Mesendoderm (in vitro differentiated cells): ENCODE results near the gene TRAPPC10. TPM values are rescaled to one million over a fixed set of nuclear protein-coding genes. Genes with fewer than 3 reads are reported as not detected.

Experiments
- DNase-seq: peaks from one replicate; pipeline ENCODE4 v3.0.0; 2013
- H2AK5ac ChIP-seq: 2 replicates; pipeline ENCODE4 v1.6.1; 2013; ENCODE audit warnings: low read length, inconsistent platforms
- H2BK120ac ChIP-seq: 2 replicates; pipeline ENCODE4 v1.6.1; 2013; ENCODE audit warnings: low read depth, mild to moderate bottlenecking, low read length, moderate library complexity, mixed read lengths
- H2BK15ac ChIP-seq: replicated peaks from 2 replicates; pipeline ENCODE4 v1.6.1; 2013; ENCODE audit warnings: low read depth, mild to moderate bottlenecking, moderate library complexity
- H2BK5ac ChIP-seq: 2 replicates; pipeline ENCODE4 v1.6.1; 2013; ENCODE audit warnings: low read length, inconsistent platforms
- H3K18ac ChIP-seq: 2 replicates; pipeline ENCODE4 v1.6.1; 2013; ENCODE audit warnings: mild to moderate bottlenecking, low read length, mixed read lengths
- H3K23ac ChIP-seq: one replicate; pipeline ENCODE4 v1.6.1; 2013; ENCODE audit warnings: low read length
- H3K27ac ChIP-seq: 2 replicates; pipeline ENCODE4 v1.5.1; 2013; ENCODE audit warnings: low read depth, mild to moderate bottlenecking, inconsistent platforms, low read length, moderate library complexity
- H3K27me3 ChIP-seq: 2 replicates; pipeline ENCODE4 v1.6.1; 2013; ENCODE audit warnings: low read length, control low read depth, mild to moderate bottlenecking, inconsistent platforms; ENCODE audit not compliant: insufficient read depth, poor library complexity
- H3K36me3 ChIP-seq: 2 replicates; pipeline ENCODE4 v1.6.1; 2013; ENCODE audit warnings: low read length, inconsistent platforms; ENCODE audit not compliant: control insufficient read depth, insufficient read depth
- H3K4ac ChIP-seq: one replicate; pipeline ENCODE4 v1.6.1; 2013; ENCODE audit warnings: low read depth, mild to moderate bottlenecking, low read length, moderate library complexity
- H3K4me1 ChIP-seq: 2 replicates; pipeline ENCODE4 v1.6.1; 2013; ENCODE audit warnings: low read depth, low read length, inconsistent platforms; ENCODE audit not compliant: control insufficient read depth
- H3K4me2 ChIP-seq: 2 replicates; pipeline ENCODE4 v1.6.1; 2013; ENCODE audit warnings: low read length
- H3K4me3 ChIP-seq: 2 replicates; pipeline ENCODE4 v1.5.1; 2013; ENCODE audit warnings: mild to moderate bottlenecking, low read length
- H3K56ac ChIP-seq: one replicate; pipeline ENCODE4 v1.6.1; 2013; ENCODE audit warnings: low read length
- H3K79me1 ChIP-seq: 2 replicates; pipeline ENCODE4 v1.6.1; 2013; ENCODE audit warnings: low read length, inconsistent platforms
- H3K79me2 ChIP-seq: 2 replicates; pipeline ENCODE4 v1.6.1; 2013; ENCODE audit warnings: mild to moderate bottlenecking, low read length; ENCODE audit not compliant: control insufficient read depth, insufficient read depth
- H3K9ac ChIP-seq: 2 replicates; pipeline ENCODE4 v1.6.1; 2013; ENCODE audit warnings: low read length, inconsistent platforms
- H4K5ac ChIP-seq: one replicate; pipeline ENCODE4 v1.6.1; 2013; ENCODE audit warnings: low read length
- H4K8ac ChIP-seq: one replicate; pipeline ENCODE4 v1.6.1; 2013; ENCODE audit warnings: low read depth, mild to moderate bottlenecking, control low read depth, low read length, moderate library complexity
- WGBS: extraction: QIAGEN DNeasy Blood & Tissue Kit; methylation state at CpG from one replicate; pipeline ENCODE4 v1.1.7; 2013; ENCODE audit warnings: low lambda C conversion rate, missing lambda C conversion rate; ENCODE audit not compliant: insufficient coverage; ENCODE audit errors: extremely low coverage; 5-methylcytosine and 5-hydroxymethylcytosine counted together
- polyA plus RNA-seq, 2 experiments: library from polyadenylated mRNA; stranded (reverse); fragments of 200-250 nt; gene quantifications; one replicate each; pipeline ENCODE4 v1.2.3, GENCODE V29; 2013

Gene TRAPPC10, protein sequence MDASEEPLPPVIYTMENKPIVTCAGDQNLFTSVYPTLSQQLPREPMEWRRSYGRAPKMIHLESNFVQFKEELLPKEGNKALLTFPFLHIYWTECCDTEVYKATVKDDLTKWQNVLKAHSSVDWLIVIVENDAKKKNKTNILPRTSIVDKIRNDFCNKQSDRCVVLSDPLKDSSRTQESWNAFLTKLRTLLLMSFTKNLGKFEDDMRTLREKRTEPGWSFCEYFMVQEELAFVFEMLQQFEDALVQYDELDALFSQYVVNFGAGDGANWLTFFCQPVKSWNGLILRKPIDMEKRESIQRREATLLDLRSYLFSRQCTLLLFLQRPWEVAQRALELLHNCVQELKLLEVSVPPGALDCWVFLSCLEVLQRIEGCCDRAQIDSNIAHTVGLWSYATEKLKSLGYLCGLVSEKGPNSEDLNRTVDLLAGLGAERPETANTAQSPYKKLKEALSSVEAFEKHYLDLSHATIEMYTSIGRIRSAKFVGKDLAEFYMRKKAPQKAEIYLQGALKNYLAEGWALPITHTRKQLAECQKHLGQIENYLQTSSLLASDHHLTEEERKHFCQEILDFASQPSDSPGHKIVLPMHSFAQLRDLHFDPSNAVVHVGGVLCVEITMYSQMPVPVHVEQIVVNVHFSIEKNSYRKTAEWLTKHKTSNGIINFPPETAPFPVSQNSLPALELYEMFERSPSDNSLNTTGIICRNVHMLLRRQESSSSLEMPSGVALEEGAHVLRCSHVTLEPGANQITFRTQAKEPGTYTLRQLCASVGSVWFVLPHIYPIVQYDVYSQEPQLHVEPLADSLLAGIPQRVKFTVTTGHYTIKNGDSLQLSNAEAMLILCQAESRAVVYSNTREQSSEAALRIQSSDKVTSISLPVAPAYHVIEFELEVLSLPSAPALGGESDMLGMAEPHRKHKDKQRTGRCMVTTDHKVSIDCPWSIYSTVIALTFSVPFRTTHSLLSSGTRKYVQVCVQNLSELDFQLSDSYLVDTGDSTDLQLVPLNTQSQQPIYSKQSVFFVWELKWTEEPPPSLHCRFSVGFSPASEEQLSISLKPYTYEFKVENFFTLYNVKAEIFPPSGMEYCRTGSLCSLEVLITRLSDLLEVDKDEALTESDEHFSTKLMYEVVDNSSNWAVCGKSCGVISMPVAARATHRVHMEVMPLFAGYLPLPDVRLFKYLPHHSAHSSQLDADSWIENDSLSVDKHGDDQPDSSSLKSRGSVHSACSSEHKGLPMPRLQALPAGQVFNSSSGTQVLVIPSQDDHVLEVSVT
- 21.4 TPM for polyA plus RNA-seq (2013, experiment 1 of 2)
- 19.9 TPM for polyA plus RNA-seq (2013, experiment 2 of 2)

DNA sequence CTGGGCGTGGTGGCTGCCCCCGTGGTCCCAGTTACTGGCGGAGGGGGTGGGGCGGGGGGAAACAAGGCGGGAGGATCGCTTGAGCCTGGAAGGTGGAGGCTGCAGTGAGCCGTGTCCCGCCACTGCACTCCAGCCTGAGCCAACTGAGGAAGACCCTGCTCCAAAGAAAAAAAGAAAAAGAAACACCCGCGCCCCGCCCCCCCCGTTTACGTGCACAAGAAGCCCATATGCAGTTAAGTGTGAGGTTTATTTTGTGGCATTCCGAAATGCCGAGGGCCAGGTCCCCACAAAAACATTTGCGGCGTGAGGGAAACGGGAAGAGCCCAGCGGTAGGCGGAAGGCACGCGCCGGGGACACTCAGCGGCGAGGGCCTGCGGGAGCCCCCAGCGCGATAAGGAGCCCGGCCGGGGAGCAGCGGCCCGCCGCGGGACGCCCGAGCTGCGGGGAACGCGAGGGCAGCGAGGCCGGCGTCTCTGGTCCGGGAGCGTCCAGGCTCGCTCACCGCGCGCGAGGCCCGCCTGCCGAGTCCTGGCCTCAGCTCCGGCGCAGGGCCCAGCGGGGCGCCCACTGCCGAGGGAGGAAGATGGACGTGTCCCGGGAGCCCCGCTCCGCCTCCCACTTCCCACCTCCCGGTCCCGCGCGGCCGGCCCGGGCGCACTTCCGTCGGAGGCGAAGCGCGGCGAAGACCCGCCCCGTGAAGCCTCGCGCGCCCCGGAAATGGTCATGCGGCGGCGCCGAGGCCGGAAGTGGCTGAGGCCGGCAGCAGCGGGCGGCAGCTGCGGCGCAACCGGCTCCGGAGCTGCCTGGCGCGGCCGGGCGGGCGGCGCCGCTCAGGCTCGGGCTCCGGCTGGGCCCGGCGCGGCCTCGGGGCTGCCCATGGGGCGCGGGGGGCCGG, at the start of gene TRAPPC10:
TSS of gene TRAPPC10 (plus strand) at position 731 of the 895 bp plus-strand sequence. CDS start 185 bp downstream, outside the sequence.
- Histone ChIP-seq H3K18ac (peak within 1 kb of the TSS; percentile 99), H3K36me3 (no peaks in the 10 kb centered on the region), H3K27ac (peak within 1 kb of the TSS; percentile 95), H3K4me2 (peak within 1 kb of the TSS; percentile 87), H3K56ac (peak within 1 kb of the TSS; percentile 96), H3K79me1 (peaks cover 6% of the 10 kb centered on the region), H2BK120ac (peak within 1 kb of the TSS; percentile 50), H3K27me3 (no peaks in the 10 kb centered on the region), H3K4ac (peak within 1 kb of the TSS; percentile 95), H2AK5ac (no peak within 1 kb of the TSS), H3K4me1 (peaks cover 7% of the 10 kb centered on the region), H4K8ac (peak within 1 kb of the TSS; percentile 97), H2BK15ac (no peak within 1 kb of the TSS), H3K9ac (peak within 1 kb of the TSS; percentile 92), H2BK5ac (peak within 1 kb of the TSS; percentile 49), H3K79me2 (peaks cover 35% of the 10 kb centered on the region), H3K23ac (no peak within 1 kb of the TSS), H4K5ac (no peak within 1 kb of the TSS), H3K4me3 (peak within 1 kb of the TSS; percentile 85)
- no CpG with 5 or more reads among the region's 107 CpGs for WGBS
- peak; percentile 85 for DNase-seq

DNA sequence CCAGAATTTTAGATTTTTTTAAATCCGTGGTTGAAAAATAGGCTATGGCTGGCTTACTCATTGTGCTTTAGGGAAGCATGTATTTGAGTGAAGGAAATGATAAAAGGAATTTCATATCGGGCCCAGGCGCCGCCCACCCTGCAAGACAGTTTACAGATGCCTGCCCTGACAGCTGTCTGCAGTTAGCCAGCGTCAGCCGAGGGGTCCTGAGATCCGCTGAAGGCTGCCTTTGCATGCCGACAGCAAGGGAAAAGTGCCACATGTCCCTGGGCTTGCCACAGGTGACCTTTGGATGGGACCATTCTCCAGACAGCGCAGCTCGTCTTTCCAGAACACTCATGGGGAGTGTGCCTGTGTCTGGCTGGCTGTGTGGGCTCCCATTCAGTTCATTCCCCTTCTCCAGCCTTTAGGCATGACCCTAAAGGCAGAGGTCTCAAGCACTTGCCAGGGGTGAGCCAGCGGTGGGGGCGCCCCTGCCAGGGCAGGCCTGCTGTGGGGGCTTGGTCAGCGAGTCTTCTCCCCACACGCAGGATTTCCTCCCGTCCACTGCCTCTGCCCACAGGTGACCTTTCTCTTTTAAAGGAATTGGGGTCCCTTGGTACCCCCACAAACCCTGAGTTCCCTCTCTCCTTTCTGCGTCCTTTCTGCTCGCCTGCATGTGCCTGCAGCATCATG, 46.1 kb upstream of the TRAPPC10 start:
- Histone ChIP-seq H2AK5ac (no peak overlapping the region), H2BK15ac (no peak overlapping the region), H2BK5ac (no peak overlapping the region), H3K23ac (no peak overlapping the region), H3K27ac (no peak overlapping the region), H3K79me2 (no peaks in the 10 kb centered on the region), H4K5ac (no peak overlapping the region), H3K79me1 (no peaks in the 10 kb centered on the region), H3K4ac (no peak overlapping the region), H3K36me3 (no peaks in the 10 kb centered on the region), H3K4me2 (no peak overlapping the region), H3K27me3 (no peaks in the 10 kb centered on the region), H3K56ac (no peak overlapping the region), H3K4me3 (no peak overlapping the region), H3K4me1 (no peaks in the 10 kb centered on the region), H3K18ac (no peak overlapping the region), H3K9ac (no peak overlapping the region), H4K8ac (no peak overlapping the region), H2BK120ac (no peak overlapping the region)
- no CpG with 5 or more reads among the region's 17 CpGs for WGBS
- DNase-seq: no peak

DNA sequence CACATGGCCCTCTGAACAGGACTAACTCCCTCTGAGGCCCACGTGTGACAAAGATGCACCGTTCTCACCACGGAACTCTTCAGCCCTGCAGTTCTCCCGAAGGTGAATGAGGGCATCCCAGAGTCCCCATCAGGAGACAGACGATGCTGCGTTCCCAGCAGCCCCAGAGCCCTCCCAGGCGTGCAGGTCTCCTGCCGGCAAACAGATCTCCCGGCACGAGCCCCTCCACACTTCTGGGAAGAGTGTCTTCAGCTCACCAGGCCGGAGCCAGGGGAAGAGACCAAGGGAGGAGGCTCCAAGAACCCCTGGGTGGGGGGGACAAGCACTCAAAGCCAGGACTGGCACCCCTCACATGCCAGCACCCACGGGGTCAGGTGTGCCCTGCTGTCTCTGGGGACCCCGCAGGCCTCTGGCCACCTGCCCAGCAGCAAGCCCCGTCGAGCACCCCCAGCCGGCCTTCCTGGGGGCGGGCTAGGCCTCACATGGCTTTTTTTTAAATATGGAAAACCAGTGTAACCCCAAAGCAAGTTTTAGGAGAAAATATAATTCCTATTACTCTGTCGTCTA, 45.1 kb upstream of the TRAPPC10 start:
- H3K79me2 ChIP-seq: no peaks in the 10 kb centered on the region

DNA sequence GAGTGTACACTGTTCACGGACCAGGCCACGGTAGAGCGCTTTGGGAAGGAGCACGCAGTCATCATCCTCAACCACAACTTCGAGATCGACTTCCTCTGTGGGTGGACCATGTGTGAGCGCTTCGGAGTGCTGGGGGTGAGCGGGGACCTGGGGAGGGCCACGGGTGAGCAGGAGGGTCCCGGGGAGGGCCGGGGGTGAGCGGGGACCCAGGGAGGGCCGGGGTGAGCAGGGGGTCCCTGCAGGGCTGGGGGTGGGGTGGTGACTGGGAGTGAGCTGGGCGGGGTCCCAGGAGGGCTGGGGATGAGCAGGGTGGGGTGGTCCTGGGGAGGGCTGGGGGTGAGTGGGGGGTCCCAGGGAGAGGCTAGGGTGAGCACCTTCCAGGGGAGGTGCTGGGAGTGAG, 44.1 kb upstream of the TRAPPC10 start:
- H3K79me2 ChIP-seq: no peaks in the 10 kb centered on the region
- H3K4ac ChIP-seq: no peak overlapping the region
- no CpG with 5 or more reads among the region's 15 CpGs for WGBS
- H3K18ac ChIP-seq: no peak overlapping the region
- H4K5ac ChIP-seq: no peak overlapping the region
- no peaks in the 10 kb centered on the region for H3K36me3 ChIP-seq
- no peak overlapping the region for H3K4me2 ChIP-seq
- no peak overlapping the region for H2AK5ac ChIP-seq
- H3K27me3 ChIP-seq: no peaks in the 10 kb centered on the region
- no peak overlapping the region for H3K56ac ChIP-seq
- no peak overlapping the region for H3K27ac ChIP-seq
- H3K79me1 ChIP-seq: no peaks in the 10 kb centered on the region
- DNase-seq: no peak
- no peak overlapping the region for H2BK120ac ChIP-seq
- H3K23ac ChIP-seq: no peak overlapping the region
- no peaks in the 10 kb centered on the region for H3K4me1 ChIP-seq
- H3K9ac ChIP-seq: no peak overlapping the region
- no peak overlapping the region for H4K8ac ChIP-seq
- no peak overlapping the region for H2BK5ac ChIP-seq
- H3K4me3 ChIP-seq: no peak overlapping the region
- no peak overlapping the region for H2BK15ac ChIP-seq

More for the DNA sequence above, 45.1 kb upstream of the TRAPPC10 start:
- Histone ChIP-seq H2BK15ac (no peak overlapping the region), H4K8ac (no peak overlapping the region), H3K23ac (no peak overlapping the region), H2AK5ac (no peak overlapping the region), H3K36me3 (no peaks in the 10 kb centered on the region), H3K4me2 (no peak overlapping the region), H3K79me1 (no peaks in the 10 kb centered on the region), H3K4ac (no peak overlapping the region), H3K27ac (no peak overlapping the region), H4K5ac (no peak overlapping the region), H2BK120ac (no peak overlapping the region), H3K4me3 (no peak overlapping the region), H3K27me3 (no peaks in the 10 kb centered on the region), H3K9ac (no peak overlapping the region), H2BK5ac (no peak overlapping the region), H3K18ac (no peak overlapping the region), H3K56ac (no peak overlapping the region), H3K4me1 (no peaks in the 10 kb centered on the region)
- WGBS: no CpG with 5 or more reads among the region's 18 CpGs
- no peak for DNase-seq
